ENCODE results near the gene SLC25A39.

- TF ChIP-seq CHD4 (IDR thresholded peaks at IDR 0.05; ENCODE audit: insufficient read depth, insufficient replicate concordance, low read depth, low read length, poor library complexity, severe bottlenecking) = no peak
- no peak for TF ChIP-seq KAT7 (CRISPR knock-in tag; IDR thresholded peaks at IDR 0.05; ENCODE audit: borderline replicate concordance)
- TF ChIP-seq TEAD4 (IDR thresholded peaks at IDR 0.05; ENCODE audit: low read length) = no peak
- no peak for TF ChIP-seq TEAD4 (CRISPR knock-in tag; IDR thresholded peaks at IDR 0.05; ENCODE audit: borderline replicate concordance)
- no peak for TF ChIP-seq TAF1 (IDR thresholded peaks at IDR 0.05; ENCODE audit: control insufficient read depth, extremely low read depth, insufficient read depth, low read length, severe bottlenecking)
- no peak for TF ChIP-seq CAMTA2 (CRISPR knock-in tag; conservative IDR thresholded peaks at IDR 0.05)
- no peak for TF ChIP-seq ZNF274 (IDR thresholded peaks at IDR 0.05; ENCODE audit: borderline replicate concordance, low read depth, low read length)
- peak; percentile 82 to 87 (median 86) for TF ChIP-seq CTCF (IDR thresholded peaks at IDR 0.05 in 2 of 3, conservative IDR thresholded peaks at IDR 0.05 in 1 of 3; ENCODE audit: insufficient read depth in 2 of 3, low read depth in 1 of 3, low read length in 3 of 3)
- TF ChIP-seq FOXK1 (CRISPR knock-in tag; IDR thresholded peaks at IDR 0.05; ENCODE audit: borderline replicate concordance) = no peak
- TF ChIP-seq NCOA1 (IDR thresholded peaks at IDR 0.05; ENCODE audit: low read depth) = no peak
- TF ChIP-seq CREB5 (CRISPR knock-in tag; IDR thresholded peaks at IDR 0.05) = no peak
- TF ChIP-seq CEBPZ (IDR thresholded peaks at IDR 0.05; ENCODE audit: borderline replicate concordance, low read depth, low read length) = no peak
- TF ChIP-seq TEAD1 (CRISPR knock-in tag; IDR thresholded peaks at IDR 0.05) = no peak
- TF ChIP-seq NKRF (IDR thresholded peaks at IDR 0.05; ENCODE audit: borderline replicate concordance) = no peak
Observed at GRCh38 chr17:44350733-44351226, 26.2 kb upstream of the SLC25A39 start.
